Endodermal cell (in vitro differentiated cells): ENCODE results near the gene SMAGP. TPM values are rescaled to one million over a fixed set of nuclear protein-coding genes. Genes with fewer than 3 reads are reported as not detected.
"Not testable (repeated sequence)": the region's sequence is repeated elsewhere in the genome, so short reads cannot be mapped to it uniquely, and the experiment has no call there.

Experiments used
- DNase-seq: peaks from one replicate; pipeline ENCODE4 v3.0.0-alpha.2; 2017
- H3K27ac ChIP-seq: 2 replicates; pipeline ENCODE4 v1.5.1; 2013; ENCODE audit warnings: mild to moderate bottlenecking, low read depth, low read length, moderate library complexity
- H3K27me3 ChIP-seq: 2 replicates; pipeline ENCODE4 v1.6.1; 2013; ENCODE audit warnings: mild to moderate bottlenecking, low read length, moderate library complexity; ENCODE audit not compliant: insufficient read depth, control insufficient read depth, poor library complexity, severe bottlenecking
- H3K36me3 ChIP-seq: 2 replicates; pipeline ENCODE4 v1.7.0; 2013; ENCODE audit warnings: mild to moderate bottlenecking, low read length, moderate library complexity; ENCODE audit not compliant: control insufficient read depth, insufficient read depth
- H3K4me1 ChIP-seq: one replicate; pipeline ENCODE4 v1.7.0; 2013; ENCODE audit warnings: low read length; ENCODE audit not compliant: control insufficient read depth, insufficient read depth
- H3K4me3 ChIP-seq: 2 replicates; pipeline ENCODE4 v1.5.1; 2013; ENCODE audit warnings: mild to moderate bottlenecking, low read length, moderate library complexity
- H3K9ac ChIP-seq: 2 replicates; pipeline ENCODE4 v1.6.1; 2013; ENCODE audit warnings: mild to moderate bottlenecking, low read length, moderate library complexity; ENCODE audit not compliant: poor library complexity, severe bottlenecking; ENCODE audit errors: extremely low read depth
- H3K9me3 ChIP-seq: 2 replicates; pipeline ENCODE4 v1.6.1; 2013; ENCODE audit warnings: mild to moderate bottlenecking, low read length, moderate library complexity; ENCODE audit not compliant: control insufficient read depth
- H3K27ac Mint-ChIP-seq: 2 replicates; pipeline ENCODE4 v1.8.0; 2020; ENCODE audit warnings: mixed read lengths
- H3K27me3 Mint-ChIP-seq: 2 replicates; pipeline ENCODE4 v1.8.0; 2021; ENCODE audit warnings: mild to moderate bottlenecking, mixed read lengths; ENCODE audit not compliant: insufficient read depth
- H3K36me3 Mint-ChIP-seq: 2 replicates; pipeline ENCODE4 v1.8.0; 2020; ENCODE audit warnings: low read depth, mixed read lengths
- H3K4me1 Mint-ChIP-seq: 2 replicates; pipeline ENCODE4 v1.8.0; 2020; ENCODE audit warnings: mixed read lengths
- H3K4me3 Mint-ChIP-seq: 2 replicates; pipeline ENCODE4 v1.8.0; 2020; ENCODE audit warnings: mild to moderate bottlenecking, moderate library complexity, mixed read lengths
- H3K9me3 Mint-ChIP-seq: 2 replicates; pipeline ENCODE4 v1.8.0; 2020; ENCODE audit warnings: mild to moderate bottlenecking, mixed read lengths
- CTCF ChIP-seq: fragments of 200-600 bp; sonication (generic); conservative IDR thresholded peaks from 2 replicates; pipeline ENCODE4 v1.5.0; 2021; ENCODE audit warnings: antibody characterized with exemption, mild to moderate bottlenecking
- WGBS, 2 experiments: methylation state at CpG; one replicate each; pipeline versions ENCODE4 v1.1.5 to v1.1.7; 2013; ENCODE audit warnings: missing lambda C conversion rate in 2 of 2, mixed read lengths in 1 of 2; ENCODE audit not compliant: insufficient coverage in 1 of 2, insufficient read length in 1 of 2; 5-methylcytosine and 5-hydroxymethylcytosine counted together
- long read RNA-seq, 4 experiments: library from polyadenylated mRNA in 2 of 4; library from RNA in 1 of 4; library from capped mRNA in 1 of 4; stranded (forward) in 3 of 4; unstranded in 1 of 4; transcript quantifications; one replicate each; pipeline ENCODE4 v2.0.0, GENCODE V29; 2020 to 2021; ENCODE audit warnings: inconsistent platforms in 1 of 4
- polyA plus RNA-seq, 2 experiments: library from polyadenylated mRNA; stranded (reverse); fragments of 50-300 nt; gene quantifications; one replicate each; pipeline ENCODE4 v1.2.3, GENCODE V29; 2013
- total RNA-seq, 2 donors: library from RNA; stranded (reverse); fragmentation: NEBNext Ultra II Directional in 1 of 2; extraction: Animal tissue kit (Norgen Biotek cat#: 25700) in 1 of 2; gene quantifications; 2 replicates in 1 of 2; 3 replicates in 1 of 2; pipeline ENCODE4 v1.2.1, GENCODE V29; 2021

Gene SMAGP
- total RNA-seq: 10 to 100 TPM; 43.5 to 61.2 TPM
- 8.6 TPM for polyA plus RNA-seq (2013, experiment 1 of 2)
- 10.3 TPM for polyA plus RNA-seq (2013, experiment 2 of 2)
- long read RNA-seq, experiment 1, transcript SMAGP-207 (4 exons, 610 nt): minor isoform, 6 of 31 reads
- long read RNA-seq, experiment 1, transcript SMAGP-205 (3 exons, 1,518 nt): minor isoform, 7 of 31 reads
- long read RNA-seq, experiment 1, transcript SMAGP-203 (4 exons, 2,350 nt): major isoform, 11 of 31 reads
- long read RNA-seq, experiment 1, partial matches to known transcripts: 0 of 31 reads
- long read RNA-seq, experiment 1, other reads (novel, unspliced or antisense): 5 of 31 reads
- long read RNA-seq, experiment 2, transcript SMAGP-203 (4 exons, 2,350 nt): minor isoform, 16 of 67 reads
- long read RNA-seq, experiment 2, transcript SMAGP-205 (3 exons, 1,518 nt): major isoform, 23 of 67 reads
- long read RNA-seq, experiment 2, transcript SMAGP-207 (4 exons, 610 nt): minor isoform, 17 of 67 reads
- long read RNA-seq, experiment 2, partial matches to known transcripts: 3 of 67 reads
- long read RNA-seq, experiment 2, other reads (novel, unspliced or antisense): 6 of 67 reads
- long read RNA-seq, experiment 3, transcript SMAGP-205 (3 exons, 1,518 nt): minor isoform, 19 of 79 reads
- long read RNA-seq, experiment 3, transcript SMAGP-203 (4 exons, 2,350 nt): major isoform, 39 of 79 reads
- long read RNA-seq, experiment 3, transcript SMAGP-202 (4 exons, 1,062 nt): minor isoform, 7 of 79 reads
- long read RNA-seq, experiment 3, partial matches to known transcripts: 5 of 79 reads
- long read RNA-seq, experiment 3, other reads (novel, unspliced or antisense): 5 of 79 reads
- long read RNA-seq, experiment 4, transcript SMAGP-203 (4 exons, 2,350 nt): major isoform, 56 of 63 reads
- long read RNA-seq, experiment 4, partial matches to known transcripts: 0 of 63 reads
- long read RNA-seq, experiment 4, other reads (novel, unspliced or antisense): 4 of 63 reads

GRCh38 chr12:51270067-51270950, at the start of gene SMAGP:
TSS of gene SMAGP (minus strand) at chr12:51270415. CDS start at chr12:51269278, 1,137 bp downstream.
- 1 to 3% methylated on average over 24 to 83 of the region's 83 CpGs for WGBS, 2 experiments
- no peaks in the 10 kb centered on the region for H3K4me1 ChIP-seq
- TF ChIP-seq CTCF: no peak
- Mint-ChIP-seq H3K4me1 (peaks cover 29% of the 10 kb centered on the region), H3K27ac (peak within 1 kb of the TSS; percentile 88), H3K4me3 (peak within 1 kb of the TSS; percentile 88), H3K36me3 (peaks cover 25% of the 10 kb centered on the region), H3K9me3 (no peaks in the 10 kb centered on the region), H3K27me3 (peaks cover 11% of the 10 kb centered on the region)
- H3K9ac ChIP-seq: peak within 1 kb of the TSS; percentile 54
- DNase-seq: peak; percentile 97
- H3K36me3 ChIP-seq: peaks cover 10% of the 10 kb centered on the region
- no peaks in the 10 kb centered on the region for H3K9me3 ChIP-seq
- H3K27me3 ChIP-seq: no peaks in the 10 kb centered on the region
- H3K27ac ChIP-seq: no peak within 1 kb of the TSS
- H3K4me3 ChIP-seq: peak within 1 kb of the TSS; percentile 90

GRCh38 chr12:51318846-51319599, 48.8 kb upstream of the SMAGP start:
- H3K4me1 Mint-ChIP-seq: peaks cover 50% of the 10 kb centered on the region
- H3K27me3 Mint-ChIP-seq: no peaks in the 10 kb centered on the region
- no peaks in the 10 kb centered on the region for H3K9me3 ChIP-seq
- no peaks in the 10 kb centered on the region for H3K36me3 ChIP-seq
- no peak overlapping the region for H3K27ac ChIP-seq
- WGBS, 2 experiments: 67 to 87% methylated on average over 1 to 3 of the region's 3 CpGs
- H3K27me3 ChIP-seq: no peaks in the 10 kb centered on the region
- H3K9ac ChIP-seq: peak overlapping the region; percentile 15
- peaks cover 5% of the 10 kb centered on the region for H3K9me3 Mint-ChIP-seq
- DNase-seq: no peak
- peaks cover 24% of the 10 kb centered on the region for H3K4me1 ChIP-seq
- peak overlapping the region; percentile 82 for H3K27ac Mint-ChIP-seq
- H3K4me3 ChIP-seq: peak overlapping the region; percentile 39
- TF ChIP-seq CTCF: no peak
- no peak overlapping the region for H3K4me3 Mint-ChIP-seq
- peaks cover 2% of the 10 kb centered on the region for H3K36me3 Mint-ChIP-seq

- Mint-ChIP-seq H3K27ac (peak overlapping the region; percentile 82), H3K4me1 (peaks cover 47% of the 10 kb centered on the region)
- Histone ChIP-seq H3K4me3 (peak overlapping the region; percentile 39), H3K4me1 (peaks cover 23% of the 10 kb centered on the region), H3K9ac (peak overlapping the region; percentile 15)
- not testable (repeated sequence) for H3K4me3 Mint-ChIP-seq, H3K27me3 ChIP-seq, DNase-seq, H3K27ac ChIP-seq, H3K9me3 ChIP-seq, H3K36me3 Mint-ChIP-seq, H3K9me3 Mint-ChIP-seq, H3K27me3 Mint-ChIP-seq, H3K36me3 ChIP-seq
- WGBS, 2 experiments: 82 to 87% methylated on average over 4 to 7 of the region's 8 CpGs
Observed at GRCh38 chr12:51318057-51318806, 48.0 kb upstream of the SMAGP start.
